ENCODE data around the gene EAPP. TPM values are rescaled to one million over a fixed set of nuclear protein-coding genes. Genes with fewer than 3 reads are reported as not detected.

Gene EAPP
- 44.2 TPM for polyA plus RNA-seq (2013, experiment 1 of 2)
- polyA plus RNA-seq (2013, experiment 2 of 2): 45.1 TPM

GRCh38 chr14:34539407-34540180 is at the start of gene EAPP:
EAPP (minus strand) TSS chr14:34539701; CDS start chr14:34539628, 73 bp downstream.
- DNase-seq: peak; percentile 98
- 10% methylated on average over 49 of the region's 59 CpGs for WGBS

GRCh38 chr14:34583525-34583924 is 44.0 kb upstream of the EAPP start:
- H4K8ac ChIP-seq (ENCODE audit: low read length): no peak overlapping the region
- no peak overlapping the region for H4K91ac ChIP-seq (ENCODE audit: low read length)
- H3K79me1 ChIP-seq (replicated peaks; ENCODE audit: low read length, poor library complexity, severe bottlenecking): peaks cover 12% of the 10 kb centered on the region
- WGBS: 96% methylated on average over 4 of the region's 6 CpGs
- no peak overlapping the region for H3K18ac ChIP-seq (ENCODE audit: low read depth in 1 of 2, low read length in 2 of 2)
- no peak overlapping the region for H3K4me3 ChIP-seq (ENCODE audit: insufficient read depth in 1 of 2, low read depth in 1 of 2, low read length in 2 of 2)
- no peak overlapping the region for H2BK120ac ChIP-seq (ENCODE audit: low read depth, low read length)
- no peak overlapping the region for H3K23ac ChIP-seq (ENCODE audit: low read length in 2 of 2)
- no peak overlapping the region for H2AK5ac ChIP-seq (ENCODE audit: low read length, severe bottlenecking)
- H3K4me2 ChIP-seq (ENCODE audit: low read length, poor library complexity, severe bottlenecking): no peak overlapping the region
- H2BK15ac ChIP-seq (ENCODE audit: low read depth, poor library complexity, severe bottlenecking): no peak overlapping the region
- no peak overlapping the region for H2AFZ ChIP-seq (ENCODE audit: low read depth, low read length)
- H2BK12ac ChIP-seq (ENCODE audit: low read length in 2 of 2): no peak overlapping the region
- no peaks in the 10 kb centered on the region for H3K9me3 ChIP-seq (ENCODE audit: control insufficient read depth, low read length)
- peaks cover 53 to 62% of the 10 kb centered on the region in 2 experiments for H3K36me3 ChIP-seq (ENCODE audit: control insufficient read depth in 1 of 2, insufficient read depth in 2 of 2, low read depth in 1 of 2, low read length in 2 of 2)
- H3K4me1 ChIP-seq (ENCODE audit: control insufficient read depth, insufficient read depth, low read depth, low read length): peaks cover 6% of the 10 kb centered on the region
- no peak overlapping the region for H3K9ac ChIP-seq (ENCODE audit: low read length)
- H2BK5ac ChIP-seq (ENCODE audit: low read depth, low read length, poor library complexity, severe bottlenecking): no peak overlapping the region
- no peak overlapping the region for H3K4ac ChIP-seq (ENCODE audit: low read depth in 1 of 2, low read length in 2 of 2)
- no peak overlapping the region for H3K14ac ChIP-seq (ENCODE audit: low read length in 2 of 2)
- no peak overlapping the region for H3K27ac ChIP-seq (ENCODE audit: low read length, poor library complexity, severe bottlenecking)
- no peaks in the 10 kb centered on the region for H3K27me3 ChIP-seq (ENCODE audit: control insufficient read depth in 1 of 2, insufficient read depth in 1 of 2, low read length in 2 of 2)
- no peak for DNase-seq

More at GRCh38 chr14:34539407-34540180, at the start of gene EAPP:
- Histone ChIP-seq H4K8ac (ENCODE audit: low read length) (peak within 1 kb of the TSS; percentile 81), H3K4me3 (ENCODE audit: insufficient read depth in 1 of 2, low read depth in 1 of 2, low read length in 2 of 2) (peak within 1 kb of the TSS; percentile 74 to 92), H2BK120ac (ENCODE audit: low read depth, low read length) (no peak within 1 kb of the TSS), H2BK5ac (ENCODE audit: low read depth, low read length, poor library complexity, severe bottlenecking) (peak within 1 kb of the TSS; percentile 22), H3K36me3 (ENCODE audit: control insufficient read depth in 1 of 2, insufficient read depth in 2 of 2, low read depth in 1 of 2, low read length in 2 of 2) (peaks cover 5 to 15% of the 10 kb centered on the region in 2 experiments), H2BK15ac (ENCODE audit: low read depth, poor library complexity, severe bottlenecking) (no peak within 1 kb of the TSS), H4K91ac (ENCODE audit: low read length) (peak within 1 kb of the TSS; percentile 78), H3K23ac (ENCODE audit: low read length in 2 of 2) (peak within 1 kb of the TSS in 1 of 2 experiments; percentile 93), H3K27ac (ENCODE audit: low read length, poor library complexity, severe bottlenecking) (peak within 1 kb of the TSS; percentile 89), H3K9ac (ENCODE audit: low read length) (peak within 1 kb of the TSS; percentile 99), H3K4me1 (ENCODE audit: control insufficient read depth, insufficient read depth, low read depth, low read length) (peaks cover 6% of the 10 kb centered on the region), H3K4me2 (ENCODE audit: low read length, poor library complexity, severe bottlenecking) (peak within 1 kb of the TSS; percentile 46), H2AFZ (ENCODE audit: low read depth, low read length) (peak within 1 kb of the TSS; percentile 96), H3K79me1 (replicated peaks; ENCODE audit: low read length, poor library complexity, severe bottlenecking) (peaks cover 1% of the 10 kb centered on the region), H3K4ac (ENCODE audit: low read depth in 1 of 2, low read length in 2 of 2) (peak within 1 kb of the TSS; percentile 7 to 95), H3K9me3 (ENCODE audit: control insufficient read depth, low read length) (no peaks in the 10 kb centered on the region), H3K27me3 (ENCODE audit: control insufficient read depth in 1 of 2, insufficient read depth in 1 of 2, low read length in 2 of 2) (no peaks in the 10 kb centered on the region), H2AK5ac (ENCODE audit: low read length, severe bottlenecking) (peak within 1 kb of the TSS; percentile 89), H2BK12ac (ENCODE audit: low read length in 2 of 2) (peak within 1 kb of the TSS in 1 of 2 experiments; percentile 31), H3K18ac (ENCODE audit: low read depth in 1 of 2, low read length in 2 of 2) (peak within 1 kb of the TSS; percentile 23 to 98), H3K14ac (ENCODE audit: low read length in 2 of 2) (peak within 1 kb of the TSS in 1 of 2 experiments; percentile 78)

GRCh38 chr14:34582117-34582680 is 42.7 kb upstream of the EAPP start:
- Histone ChIP-seq H2BK5ac (ENCODE audit: low read depth, low read length, poor library complexity, severe bottlenecking) (no peak overlapping the region), H4K8ac (ENCODE audit: low read length) (no peak overlapping the region), H2AFZ (ENCODE audit: low read depth, low read length) (no peak overlapping the region), H3K27me3 (ENCODE audit: control insufficient read depth in 1 of 2, insufficient read depth in 1 of 2, low read length in 2 of 2) (no peaks in the 10 kb centered on the region), H3K4me3 (ENCODE audit: insufficient read depth in 1 of 2, low read depth in 1 of 2, low read length in 2 of 2) (no peak overlapping the region), H3K9ac (ENCODE audit: low read length) (no peak overlapping the region), H2BK15ac (ENCODE audit: low read depth, poor library complexity, severe bottlenecking) (no peak overlapping the region), H3K36me3 (ENCODE audit: control insufficient read depth in 1 of 2, insufficient read depth in 2 of 2, low read depth in 1 of 2, low read length in 2 of 2) (peaks cover 50 to 67% of the 10 kb centered on the region in 2 experiments), H3K18ac (ENCODE audit: low read depth in 1 of 2, low read length in 2 of 2) (no peak overlapping the region), H3K4me1 (ENCODE audit: control insufficient read depth, insufficient read depth, low read depth, low read length) (peaks cover 8% of the 10 kb centered on the region), H4K91ac (ENCODE audit: low read length) (no peak overlapping the region), H3K79me1 (replicated peaks; ENCODE audit: low read length, poor library complexity, severe bottlenecking) (peaks cover 14% of the 10 kb centered on the region), H3K9me3 (ENCODE audit: control insufficient read depth, low read length) (no peaks in the 10 kb centered on the region), H3K23ac (ENCODE audit: low read length in 2 of 2) (no peak overlapping the region), H3K4me2 (ENCODE audit: low read length, poor library complexity, severe bottlenecking) (no peak overlapping the region), H3K14ac (ENCODE audit: low read length in 2 of 2) (no peak overlapping the region), H2AK5ac (ENCODE audit: low read length, severe bottlenecking) (no peak overlapping the region), H3K4ac (ENCODE audit: low read depth in 1 of 2, low read length in 2 of 2) (no peak overlapping the region), H2BK120ac (ENCODE audit: low read depth, low read length) (no peak overlapping the region), H2BK12ac (ENCODE audit: low read length in 2 of 2) (no peak overlapping the region), H3K27ac (ENCODE audit: low read length, poor library complexity, severe bottlenecking) (no peak overlapping the region)
- WGBS: 96% methylated on average over 11 of the region's 11 CpGs
- no peak for DNase-seq

GRCh38 chr14:34580381-34580780 is 40.9 kb upstream of the EAPP start:
- Histone ChIP-seq H2BK12ac (ENCODE audit: low read length in 2 of 2) (peak overlapping the region in 1 of 2 experiments; percentile 10), H4K8ac (ENCODE audit: low read length) (no peak overlapping the region), H3K27me3 (ENCODE audit: control insufficient read depth in 1 of 2, insufficient read depth in 1 of 2, low read length in 2 of 2) (no peaks in the 10 kb centered on the region), H3K4me1 (ENCODE audit: control insufficient read depth, insufficient read depth, low read depth, low read length) (peaks cover 11% of the 10 kb centered on the region), H3K23ac (ENCODE audit: low read length in 2 of 2) (no peak overlapping the region), H3K36me3 (ENCODE audit: control insufficient read depth in 1 of 2, insufficient read depth in 2 of 2, low read depth in 1 of 2, low read length in 2 of 2) (peaks cover 43 to 67% of the 10 kb centered on the region in 2 experiments), H2BK5ac (ENCODE audit: low read depth, low read length, poor library complexity, severe bottlenecking) (no peak overlapping the region), H2BK120ac (ENCODE audit: low read depth, low read length) (no peak overlapping the region), H3K4me2 (ENCODE audit: low read length, poor library complexity, severe bottlenecking) (no peak overlapping the region), H3K79me1 (replicated peaks; ENCODE audit: low read length, poor library complexity, severe bottlenecking) (peaks cover 10% of the 10 kb centered on the region), H3K27ac (ENCODE audit: low read length, poor library complexity, severe bottlenecking) (peak overlapping the region; percentile 39), H2AFZ (ENCODE audit: low read depth, low read length) (no peak overlapping the region), H4K91ac (ENCODE audit: low read length) (no peak overlapping the region), H3K18ac (ENCODE audit: low read depth in 1 of 2, low read length in 2 of 2) (no peak overlapping the region), H2BK15ac (ENCODE audit: low read depth, poor library complexity, severe bottlenecking) (no peak overlapping the region), H2AK5ac (ENCODE audit: low read length, severe bottlenecking) (peak overlapping the region; percentile 26), H3K4ac (ENCODE audit: low read depth in 1 of 2, low read length in 2 of 2) (no peak overlapping the region), H3K9me3 (ENCODE audit: control insufficient read depth, low read length) (no peaks in the 10 kb centered on the region), H3K14ac (ENCODE audit: low read length in 2 of 2) (no peak overlapping the region), H3K4me3 (ENCODE audit: insufficient read depth in 1 of 2, low read depth in 1 of 2, low read length in 2 of 2) (no peak overlapping the region), H3K9ac (ENCODE audit: low read length) (peak overlapping the region; percentile 47)
- no peak for DNase-seq
- 100% methylated on average over 3 of the region's 5 CpGs for WGBS
